Calu3 (cell line): ENCODE data around the gene PDIA5. TPM values are rescaled to one million over a fixed set of nuclear protein-coding genes. Genes with fewer than 3 reads are reported as not detected.

Source experiments
- BruUV-seq: library from RNA; stranded (reverse); fragments of 400-500 nt; replicated peaks from 2 replicates; lab custom pipeline; 2021; lab: Mats Ljungman, UMichigan
- CTCF ChIA-PET: fragments of 300-600 bp; sonication (Branson Sonifier 250); formaldehyde crosslinking; loops from one replicate; lab custom pipeline; 2022; ENCODE audit warnings: antibody characterized with exemption; lab: Charles Lee
- DNase-seq: peaks from one replicate; pipeline ENCODE4 v3.0.0; 2022
- H3K27ac Mint-ChIP-seq: one replicate; pipeline ENCODE4 v1.8.0; 2022; ENCODE audit warnings: mixed read lengths; ENCODE audit not compliant: unreplicated experiment
- H3K27me3 Mint-ChIP-seq: one replicate; pipeline ENCODE4 v1.8.0; 2022; ENCODE audit warnings: mixed read lengths; ENCODE audit not compliant: unreplicated experiment
- H3K36me3 Mint-ChIP-seq: one replicate; pipeline ENCODE4 v1.8.0; 2022; ENCODE audit warnings: mild to moderate bottlenecking, moderate library complexity, mixed read lengths; ENCODE audit not compliant: insufficient read depth, unreplicated experiment
- H3K4me1 Mint-ChIP-seq: one replicate; pipeline ENCODE4 v1.8.0; 2022; ENCODE audit warnings: mild to moderate bottlenecking, low read depth, mixed read lengths; ENCODE audit not compliant: unreplicated experiment
- H3K4me3 Mint-ChIP-seq: one replicate; pipeline ENCODE4 v1.8.0; 2022; ENCODE audit warnings: mild to moderate bottlenecking, low read depth, moderate library complexity, mixed read lengths; ENCODE audit not compliant: unreplicated experiment
- H3K9me3 Mint-ChIP-seq: one replicate; pipeline ENCODE4 v1.8.0; 2022; ENCODE audit warnings: low read depth, mixed read lengths; ENCODE audit not compliant: unreplicated experiment
- intact Hi-C: fragments of 100-400 bp; cut with micrococcal nuclease; formaldehyde crosslinking; loops from one replicate; pipeline ENCODE4 v1.10.0; 2022; ENCODE audit not compliant: unreplicated experiment
- total RNA-seq: library from RNA; stranded (reverse); gene quantifications from 2 replicates; pipeline ENCODE4 v1.2.3, GENCODE V29; 2022
- TF ChIP-seq, protein P1 (sequence below): fragments of 200-600 bp; IDR thresholded peaks from one replicate; pipeline ENCODE4 v1.8.0; 2022; ENCODE audit warnings: antibody characterized with exemption; ENCODE audit not compliant: unreplicated experiment

The PDIA5 gene
- total RNA-seq, 1 experiment from 2014 or later: 31.6 TPM

DNA sequence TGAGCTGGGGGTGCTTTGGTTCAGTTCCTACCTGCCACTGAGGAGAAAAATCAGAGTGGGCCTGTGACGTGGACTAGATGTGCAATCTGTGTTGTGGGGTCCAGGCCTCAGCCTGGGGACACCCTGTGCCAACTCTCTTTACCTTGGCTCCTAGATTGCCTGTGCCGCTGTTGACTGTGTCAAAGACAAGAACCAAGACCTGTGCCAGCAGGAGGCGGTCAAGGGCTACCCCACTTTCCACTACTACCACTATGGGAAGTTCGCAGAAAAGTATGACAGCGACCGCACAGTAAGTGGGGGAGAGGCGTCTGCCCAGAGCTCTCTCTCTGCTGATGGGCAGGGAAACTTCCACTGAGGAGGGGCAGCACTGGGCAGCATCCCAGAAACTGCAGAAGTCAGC, 94.3 kb downstream of the PDIA5 start:
- TF ChIP-seq, protein P1, sequence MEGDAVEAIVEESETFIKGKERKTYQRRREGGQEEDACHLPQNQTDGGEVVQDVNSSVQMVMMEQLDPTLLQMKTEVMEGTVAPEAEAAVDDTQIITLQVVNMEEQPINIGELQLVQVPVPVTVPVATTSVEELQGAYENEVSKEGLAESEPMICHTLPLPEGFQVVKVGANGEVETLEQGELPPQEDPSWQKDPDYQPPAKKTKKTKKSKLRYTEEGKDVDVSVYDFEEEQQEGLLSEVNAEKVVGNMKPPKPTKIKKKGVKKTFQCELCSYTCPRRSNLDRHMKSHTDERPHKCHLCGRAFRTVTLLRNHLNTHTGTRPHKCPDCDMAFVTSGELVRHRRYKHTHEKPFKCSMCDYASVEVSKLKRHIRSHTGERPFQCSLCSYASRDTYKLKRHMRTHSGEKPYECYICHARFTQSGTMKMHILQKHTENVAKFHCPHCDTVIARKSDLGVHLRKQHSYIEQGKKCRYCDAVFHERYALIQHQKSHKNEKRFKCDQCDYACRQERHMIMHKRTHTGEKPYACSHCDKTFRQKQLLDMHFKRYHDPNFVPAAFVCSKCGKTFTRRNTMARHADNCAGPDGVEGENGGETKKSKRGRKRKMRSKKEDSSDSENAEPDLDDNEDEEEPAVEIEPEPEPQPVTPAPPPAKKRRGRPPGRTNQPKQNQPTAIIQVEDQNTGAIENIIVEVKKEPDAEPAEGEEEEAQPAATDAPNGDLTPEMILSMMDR: no peak
- DNase-seq: no peak
- no peak overlapping the region for H3K4me3 Mint-ChIP-seq
- no peaks in the 10 kb centered on the region for H3K27me3 Mint-ChIP-seq
- intact Hi-C loops: no loop called here
- no TSS peak for BruUV-seq
- H3K27ac Mint-ChIP-seq: no peak overlapping the region
- CTCF ChIA-PET: no interaction called here
- H3K9me3 Mint-ChIP-seq: peaks cover 4% of the 10 kb centered on the region
- peaks cover 17% of the 10 kb centered on the region for H3K36me3 Mint-ChIP-seq
- peaks cover 8% of the 10 kb centered on the region for H3K4me1 Mint-ChIP-seq

DNA sequence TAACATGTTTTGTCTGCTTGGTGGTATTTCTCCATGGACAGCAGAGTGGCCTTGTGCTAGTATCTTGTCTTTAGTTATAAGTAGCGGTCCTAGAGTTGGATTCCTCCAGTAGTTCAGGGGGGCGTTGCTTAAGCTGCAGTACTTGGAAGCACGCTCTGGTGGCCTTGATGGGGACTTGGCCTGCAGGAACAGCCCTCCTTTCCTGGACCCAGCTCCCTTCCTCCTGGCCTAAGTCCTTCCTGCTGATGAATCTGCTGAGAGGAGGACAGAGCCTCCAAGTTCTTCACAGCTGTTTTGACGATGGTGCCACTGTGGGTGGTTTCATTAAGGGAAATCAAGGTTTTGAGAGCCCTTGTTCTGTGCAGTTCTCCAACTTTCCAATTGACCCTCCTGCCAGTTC, 96.3 kb downstream of the PDIA5 start:
- Mint-ChIP-seq H3K27ac (no peak overlapping the region), H3K4me3 (no peak overlapping the region), H3K4me1 (peaks cover 5% of the 10 kb centered on the region), H3K36me3 (peaks cover 20% of the 10 kb centered on the region), H3K9me3 (peaks cover 4% of the 10 kb centered on the region), H3K27me3 (no peaks in the 10 kb centered on the region)
- TF ChIP-seq, protein P1: no peak
- CTCF ChIA-PET: no interaction called here
- intact Hi-C loops: no loop called here
- no peak for DNase-seq
- BruUV-seq: no TSS peak

DNA sequence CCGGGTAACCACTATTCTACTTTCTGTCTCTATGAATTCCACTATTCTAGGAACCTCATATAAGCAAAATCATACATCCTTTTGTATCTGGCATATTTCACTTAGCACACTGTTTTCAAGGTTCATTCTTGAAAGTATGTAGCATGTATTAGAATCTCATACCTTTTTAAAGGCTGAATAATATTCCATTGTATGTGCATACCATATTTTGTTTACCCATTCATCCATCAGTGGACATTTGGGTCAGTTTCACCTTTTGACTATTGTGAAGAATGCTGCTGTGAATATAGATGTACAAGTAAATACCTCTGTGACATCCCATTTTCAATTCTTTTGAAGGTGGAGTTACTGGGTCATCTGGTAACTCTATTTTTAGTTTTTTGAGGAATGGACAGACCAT, 98.3 kb downstream of the PDIA5 start:
- Mint-ChIP-seq H3K27me3 (no peaks in the 10 kb centered on the region), H3K36me3 (peaks cover 14% of the 10 kb centered on the region), H3K4me3 (no peak overlapping the region), H3K4me1 (peaks cover 13% of the 10 kb centered on the region), H3K27ac (no peak overlapping the region), H3K9me3 (peaks cover 4% of the 10 kb centered on the region)
- no peak for DNase-seq
- BruUV-seq: no TSS peak
- TF ChIP-seq, protein P1: no peak
- intact Hi-C loops: no loop called here
- CTCF ChIA-PET: no interaction called here

DNA sequence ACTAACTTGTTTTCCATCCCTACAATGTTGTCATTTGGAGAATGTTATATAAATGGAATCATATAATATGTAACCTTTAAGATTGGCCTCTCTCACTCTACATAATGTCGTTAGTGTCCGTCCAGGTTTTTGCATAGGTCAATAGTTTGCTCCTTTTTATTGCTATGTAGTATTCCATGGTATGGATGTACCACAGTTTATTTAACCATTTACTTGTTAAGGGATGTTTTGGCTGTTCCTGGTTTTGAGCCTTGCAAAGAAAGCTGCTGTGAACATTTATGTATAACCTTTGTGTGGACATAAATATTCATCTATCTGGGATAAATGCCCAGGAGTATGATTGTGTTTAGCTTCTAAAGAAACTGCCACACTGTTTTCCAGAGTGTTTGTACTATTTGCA, 100.9 kb downstream of the PDIA5 start:
- TF ChIP-seq, protein P1: no peak
- Mint-ChIP-seq H3K4me1 (peaks cover 13% of the 10 kb centered on the region), H3K27me3 (no peaks in the 10 kb centered on the region), H3K27ac (no peak overlapping the region), H3K36me3 (peaks cover 11% of the 10 kb centered on the region), H3K9me3 (peaks cover 4% of the 10 kb centered on the region), H3K4me3 (no peak overlapping the region)
- intact Hi-C loops: no loop called here
- no TSS peak for BruUV-seq
- no peak for DNase-seq
- CTCF ChIA-PET: no interaction called here
